Thyroid gland (tissue), 4 donors: ENCODE measurements around the gene BTNL9. TPM values are rescaled to one million over a fixed set of nuclear protein-coding genes. Genes with fewer than 3 reads are reported as not detected.

ENCODE experiments used
- DNase-seq, 2 donors: peaks; one replicate each; pipeline ENCODE4 v3.0.0-alpha.2; 2019
- H3K27ac ChIP-seq, 3 donors: fragments of 200-600 bp; sonication (generic); 1 replicate in 2 of 3; 2 replicates in 1 of 3; pipeline ENCODE4 v1.5.1; 2016 to 2019; ENCODE audit warnings: mild to moderate bottlenecking in 1 of 3, moderate library complexity in 1 of 3
- H3K27me3 ChIP-seq: fragments of 200-600 bp; sonication (generic); one replicate; pipeline ENCODE4 v1.5.1; 2019
- H3K36me3 ChIP-seq, 2 donors: fragments of 200-600 bp; sonication (generic); one replicate each; pipeline ENCODE4 v1.5.1; 2016 to 2019
- H3K4me1 ChIP-seq, 2 donors: fragments of 200-600 bp; sonication (generic); one replicate each; pipeline ENCODE4 v1.5.1; 2017 to 2019
- H3K4me3 ChIP-seq, 3 donors: fragments of 200-600 bp; sonication (generic); replicated peaks in 1 of 3; 1 replicate in 2 of 3; 2 replicates in 1 of 3; pipeline ENCODE4 v1.5.1; 2016; ENCODE audit warnings: mild to moderate bottlenecking in 1 of 3
- H3K9me3 ChIP-seq: fragments of 200-600 bp; sonication (generic); one replicate; pipeline ENCODE4 v1.5.1; 2017
- CTCF ChIP-seq, 6 experiments: fragments of 200-600 bp in 3 of 6; fragments of 450-650 bp in 3 of 6; sonication (generic) in 3 of 6; IDR thresholded peaks; one replicate each; pipeline ENCODE4 v1.5.1; 2016 to 2019; ENCODE audit warnings: antibody characterized with exemption in 6 of 6, mild to moderate bottlenecking in 2 of 6, inconsistent platforms in 1 of 6, moderate library complexity in 1 of 6
- POLR2A ChIP-seq, 2 donors: fragments of 450-650 bp; IDR thresholded peaks; one replicate each; pipeline ENCODE4 v1.6.1; 2017; ENCODE audit warnings: antibody characterized with exemption in 2 of 2, mild to moderate bottlenecking in 2 of 2, moderate library complexity in 1 of 2
- WGBS, 2 donors: methylation state at CpG; one replicate each; pipeline ENCODE4 v1.1.5; 2017; 5-methylcytosine and 5-hydroxymethylcytosine counted together
- intact Hi-C: fragments of 100-400 bp; cut with DNase I; formaldehyde crosslinking; loops from one replicate; pipeline ENCODE4 v1.15.1; 2023
- total RNA-seq, 4 donors: library from RNA; depleted of rRNA; stranded (reverse); fragments of >200 nt; gene quantifications; one replicate each; pipeline ENCODE4 v1.2.3, GENCODE V29; 2016

The BTNL9 gene
- total RNA-seq, 4 donors from 2014 or later = 12.9 to 77.1 (median 34.3) TPM

GRCh38 chr5:181031716-181032115, 8.3 kb upstream of the BTNL9 start:
- no peaks in the 10 kb centered on the region for H3K9me3 ChIP-seq
- H3K36me3 ChIP-seq = no peaks in the 10 kb centered on the region
- no peak for DNase-seq
- intact Hi-C loops = no loop called here
- TF ChIP-seq CTCF (IDR thresholded peaks at IDR 0.05) (no peak), POLR2A (IDR thresholded peaks at IDR 0.05) (no peak)
- H3K4me3 ChIP-seq = no peak overlapping the region
- no peaks in the 10 kb centered on the region for H3K27me3 ChIP-seq
- H3K4me1 ChIP-seq = peaks cover 0 to 4% of the 10 kb centered on the region in 2 donors
- 89 to 90% methylated on average over 3 of the region's 3 CpGs for WGBS, 2 donors
- H3K27ac ChIP-seq = no peak overlapping the region

GRCh38 chr5:181035991-181036815, 3.9 kb upstream of the BTNL9 start:
- H3K27ac ChIP-seq = no peak overlapping the region
- no peak for TF ChIP-seq CTCF (IDR thresholded peaks at IDR 0.05)
- H3K36me3 ChIP-seq = no peaks in the 10 kb centered on the region
- H3K27me3 ChIP-seq = no peaks in the 10 kb centered on the region
- WGBS, 2 donors = 74 to 75% methylated on average over 19 to 20 of the region's 20 CpGs
- no peaks in the 10 kb centered on the region for H3K9me3 ChIP-seq
- H3K4me3 ChIP-seq = no peak overlapping the region
- peak; percentile 42 to 55 for DNase-seq
- intact Hi-C loops = no loop called here
- H3K4me1 ChIP-seq = peaks cover 0 to 5% of the 10 kb centered on the region in 2 donors

GRCh38 chr5:181036816-181037364, 3.2 kb upstream of the BTNL9 start:
- Histone ChIP-seq H3K4me3 (no peak overlapping the region), H3K9me3 (no peaks in the 10 kb centered on the region), H3K36me3 (no peaks in the 10 kb centered on the region), H3K4me1 (peaks cover 0 to 5% of the 10 kb centered on the region in 2 donors), H3K27me3 (no peaks in the 10 kb centered on the region), H3K27ac (no peak overlapping the region)
- TF ChIP-seq CTCF (IDR thresholded peaks at IDR 0.05) (no peak), POLR2A (IDR thresholded peaks at IDR 0.05) (no peak)
- WGBS, 2 donors = 70 to 86% methylated on average over 4 to 8 of the region's 13 CpGs
- no peak for DNase-seq
- intact Hi-C loops = no loop called here

GRCh38 chr5:181037365-181037861, 2.7 kb upstream of the BTNL9 start:
- no peak for DNase-seq
- TF ChIP-seq POLR2A (IDR thresholded peaks at IDR 0.05) (no peak), CTCF (IDR thresholded peaks at IDR 0.05) (no peak)
- intact Hi-C loops = no loop called here
- no peaks in the 10 kb centered on the region for H3K9me3 ChIP-seq
- no peaks in the 10 kb centered on the region for H3K27me3 ChIP-seq
- WGBS, 2 donors = 79 to 80% methylated on average over 3 to 4 of the region's 4 CpGs
- no peak overlapping the region for H3K4me3 ChIP-seq
- H3K4me1 ChIP-seq = peaks cover 0 to 5% of the 10 kb centered on the region in 2 donors
- H3K27ac ChIP-seq = no peak overlapping the region
- H3K36me3 ChIP-seq = no peaks in the 10 kb centered on the region

- Histone ChIP-seq H3K4me1 (peaks cover 0 to 5% of the 10 kb centered on the region in 2 donors), H3K9me3 (no peaks in the 10 kb centered on the region), H3K36me3 (no peaks in the 10 kb centered on the region), H3K27me3 (no peaks in the 10 kb centered on the region), H3K27ac (no peak overlapping the region), H3K4me3 (no peak overlapping the region)
- no peak for TF ChIP-seq POLR2A (IDR thresholded peaks at IDR 0.05)
- TF ChIP-seq CTCF (IDR thresholded peaks at IDR 0.05) = no peak
- intact Hi-C loops = no loop called here
- 57% methylated on average over 8 of the region's 8 CpGs for WGBS, 2 donors
- no peak for DNase-seq
Measured at GRCh38 chr5:181039471-181039870, 595 bp upstream of the BTNL9 start.
